BE2C (cell line): ENCODE data around the gene RAB3IP. TPM values are rescaled to one million over a fixed set of nuclear protein-coding genes. Genes with fewer than 3 reads are reported as not detected.
A peak's percentile ranks its signal among the peaks of the same experiment; 100 is the strongest.

Experiments used
- DNase-seq: peaks from one replicate; pipeline ENCODE4 v3.0.0-alpha.2; 2020
- H3K27me3 ChIP-seq: fragments of 250-450 bp; sonication (Bioruptor Pico); 2 replicates; pipeline ENCODE4 v1.5.1; 2020; ENCODE audit warnings: mild to moderate bottlenecking
- H3K36me3 ChIP-seq: fragments of 250-450 bp; sonication (Bioruptor Pico); 2 replicates; pipeline ENCODE4 v1.5.1; 2020; ENCODE audit warnings: mild to moderate bottlenecking
- H3K4me1 ChIP-seq: fragments of 250-450 bp; sonication (Bioruptor Pico); 2 replicates; pipeline ENCODE4 v1.5.1; 2020
- H3K4me3 ChIP-seq: 2 replicates; pipeline ENCODE4 v1.5.1; 2011; ENCODE audit warnings: low read depth, low read length
- H3K9me3 ChIP-seq: fragments of 250-450 bp; sonication (Bioruptor Pico); 2 replicates; pipeline ENCODE4 v1.5.1; 2020
- polyA plus RNA-seq: library from polyadenylated mRNA; unstranded; fragments of >200 nt; gene quantifications from one replicate; pipeline ENCODE4 v1.2.1, GENCODE V29; 2012; ENCODE audit warnings: low read depth, missing spikeins; ENCODE audit not compliant: insufficient read length, insufficient read depth
- TF ChIP-seq, protein P1 (sequence below): IDR thresholded peaks from 2 replicates; pipeline ENCODE4 v1.5.1; 2012; ENCODE audit warnings: mild to moderate bottlenecking, low read depth, low read length

The RAB3IP gene, protein sequence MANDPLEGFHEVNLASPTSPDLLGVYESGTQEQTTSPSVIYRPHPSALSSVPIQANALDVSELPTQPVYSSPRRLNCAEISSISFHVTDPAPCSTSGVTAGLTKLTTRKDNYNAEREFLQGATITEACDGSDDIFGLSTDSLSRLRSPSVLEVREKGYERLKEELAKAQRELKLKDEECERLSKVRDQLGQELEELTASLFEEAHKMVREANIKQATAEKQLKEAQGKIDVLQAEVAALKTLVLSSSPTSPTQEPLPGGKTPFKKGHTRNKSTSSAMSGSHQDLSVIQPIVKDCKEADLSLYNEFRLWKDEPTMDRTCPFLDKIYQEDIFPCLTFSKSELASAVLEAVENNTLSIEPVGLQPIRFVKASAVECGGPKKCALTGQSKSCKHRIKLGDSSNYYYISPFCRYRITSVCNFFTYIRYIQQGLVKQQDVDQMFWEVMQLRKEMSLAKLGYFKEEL
- 1.6 TPM for polyA plus RNA-seq

- Histone ChIP-seq H3K27me3 (peaks cover 57% of the 10 kb centered on the region), H3K9me3 (no peaks in the 10 kb centered on the region), H3K36me3 (no peaks in the 10 kb centered on the region), H3K4me1 (no peaks in the 10 kb centered on the region), H3K4me3 (peak within 1 kb of the TSS; percentile 58)
- DNase-seq, result peak; percentile 94
- TF ChIP-seq, protein P1, sequence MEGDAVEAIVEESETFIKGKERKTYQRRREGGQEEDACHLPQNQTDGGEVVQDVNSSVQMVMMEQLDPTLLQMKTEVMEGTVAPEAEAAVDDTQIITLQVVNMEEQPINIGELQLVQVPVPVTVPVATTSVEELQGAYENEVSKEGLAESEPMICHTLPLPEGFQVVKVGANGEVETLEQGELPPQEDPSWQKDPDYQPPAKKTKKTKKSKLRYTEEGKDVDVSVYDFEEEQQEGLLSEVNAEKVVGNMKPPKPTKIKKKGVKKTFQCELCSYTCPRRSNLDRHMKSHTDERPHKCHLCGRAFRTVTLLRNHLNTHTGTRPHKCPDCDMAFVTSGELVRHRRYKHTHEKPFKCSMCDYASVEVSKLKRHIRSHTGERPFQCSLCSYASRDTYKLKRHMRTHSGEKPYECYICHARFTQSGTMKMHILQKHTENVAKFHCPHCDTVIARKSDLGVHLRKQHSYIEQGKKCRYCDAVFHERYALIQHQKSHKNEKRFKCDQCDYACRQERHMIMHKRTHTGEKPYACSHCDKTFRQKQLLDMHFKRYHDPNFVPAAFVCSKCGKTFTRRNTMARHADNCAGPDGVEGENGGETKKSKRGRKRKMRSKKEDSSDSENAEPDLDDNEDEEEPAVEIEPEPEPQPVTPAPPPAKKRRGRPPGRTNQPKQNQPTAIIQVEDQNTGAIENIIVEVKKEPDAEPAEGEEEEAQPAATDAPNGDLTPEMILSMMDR, result peak; percentile 43
These were observed at the start of gene RAB3IP for GRCh38 chr12:69738351-69739286. Gene RAB3IP, plus strand, starts transcription at chr12:69738860. Its CDS starts 16,549 bp downstream, at chr12:69755409.

GRCh38 chr12:69689638-69690037 lies 49.0 kb upstream of the RAB3IP start:
- H3K4me3 ChIP-seq, result no peak overlapping the region
- DNase-seq, result no peak
- H3K36me3 ChIP-seq, result no peaks in the 10 kb centered on the region
- no peaks in the 10 kb centered on the region for H3K9me3 ChIP-seq
- H3K27me3 ChIP-seq, result no peaks in the 10 kb centered on the region
- H3K4me1 ChIP-seq, result peaks cover 6% of the 10 kb centered on the region
- TF ChIP-seq, protein P1, result no peak

GRCh38 chr12:69694123-69694522 lies 44.5 kb upstream of the RAB3IP start:
- TF ChIP-seq, protein P1, result no peak
- H3K9me3 ChIP-seq, result no peaks in the 10 kb centered on the region
- no peak overlapping the region for H3K4me3 ChIP-seq
- H3K36me3 ChIP-seq, result no peaks in the 10 kb centered on the region
- peaks cover 4% of the 10 kb centered on the region; the same call in 1 of the 2 replicates for H3K4me1 ChIP-seq
- H3K27me3 ChIP-seq, result peaks cover 5% of the 10 kb centered on the region; the same call in 1 of the 2 replicates
- DNase-seq, result no peak

DNA sequence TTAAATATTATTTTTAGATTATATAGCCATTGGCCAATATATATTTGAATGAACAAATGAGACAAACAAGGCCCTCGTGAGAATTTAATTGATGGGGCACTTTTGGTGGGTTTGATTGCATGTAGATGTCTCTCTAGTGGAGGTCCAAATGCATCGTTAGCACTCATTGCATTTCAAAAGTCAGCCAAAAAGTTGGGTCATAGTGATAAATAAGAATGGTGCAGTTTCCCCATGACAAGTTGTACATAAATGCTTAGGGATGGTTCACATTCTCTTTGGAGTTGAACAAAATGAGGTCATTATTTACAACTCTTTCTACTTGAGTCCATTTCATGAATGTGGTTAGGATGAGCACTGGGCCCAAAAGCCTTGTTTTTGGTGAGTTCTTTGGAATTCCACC lies 40.6 kb upstream of the RAB3IP start:
- H3K36me3 ChIP-seq, result no peaks in the 10 kb centered on the region
- H3K4me3 ChIP-seq, result no peak overlapping the region
- H3K27me3 ChIP-seq, result peaks cover 5% of the 10 kb centered on the region; the same call in 1 of the 2 replicates
- TF ChIP-seq, protein P1, result no peak
- no peaks in the 10 kb centered on the region for H3K9me3 ChIP-seq
- DNase-seq, result no peak
- H3K4me1 ChIP-seq, result no peaks in the 10 kb centered on the region

DNA sequence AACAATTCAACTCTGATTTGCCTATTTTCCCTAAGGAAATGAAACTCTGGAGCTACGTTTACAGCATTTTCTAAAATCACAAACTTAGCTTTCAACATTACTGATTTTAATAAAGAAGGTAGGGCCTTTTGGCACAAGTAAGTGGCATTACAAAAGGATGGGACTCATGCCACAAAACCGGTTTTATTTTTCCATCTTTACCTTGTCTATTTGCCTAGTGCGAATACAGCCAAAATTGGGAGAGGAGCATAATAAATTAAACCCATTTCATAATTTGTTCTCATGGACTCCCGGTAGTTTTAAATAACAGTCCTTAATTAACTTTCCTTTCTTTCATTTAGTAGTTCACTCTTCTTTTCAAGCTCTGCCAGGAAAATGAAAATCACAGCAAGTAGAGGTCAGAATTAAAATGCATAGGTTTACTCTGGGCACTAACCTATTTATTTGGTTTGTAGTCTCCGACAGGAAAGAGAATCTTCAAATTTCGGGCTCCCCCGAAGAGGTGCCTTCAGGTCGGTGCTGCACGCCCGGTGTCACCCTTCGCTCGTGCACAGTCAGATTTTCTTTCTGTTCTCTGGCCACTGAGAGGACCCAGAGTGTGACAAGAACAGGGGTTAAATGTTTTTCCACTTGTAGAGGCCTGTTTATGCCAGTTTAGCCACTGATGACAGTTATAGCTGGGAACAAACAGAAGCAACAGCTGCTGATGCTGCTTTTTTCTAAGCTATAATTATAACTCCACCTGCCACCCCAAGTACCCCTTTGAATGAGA lies 39.7 kb upstream of the RAB3IP start, which contains the start of gene BEST3:
BEST3 (minus strand) TSS at position 535 of the 772 bp plus-strand sequence. CDS start 1,505 bp downstream, outside the sequence.
- peaks cover 5% of the 10 kb centered on the region for H3K27me3 ChIP-seq
- no peak for DNase-seq

More for the DNA sequence above, 39.7 kb upstream of the RAB3IP start, which contains the start of gene BEST3:
- Histone ChIP-seq H3K4me1 (no peaks in the 10 kb centered on the region), H3K36me3 (no peaks in the 10 kb centered on the region), H3K9me3 (no peaks in the 10 kb centered on the region), H3K4me3 (no peak within 1 kb of the TSS)
- TF ChIP-seq, protein P1, result no peak
